ENCODE measurements around the gene NRG3.

NRG3 gene

DNA sequence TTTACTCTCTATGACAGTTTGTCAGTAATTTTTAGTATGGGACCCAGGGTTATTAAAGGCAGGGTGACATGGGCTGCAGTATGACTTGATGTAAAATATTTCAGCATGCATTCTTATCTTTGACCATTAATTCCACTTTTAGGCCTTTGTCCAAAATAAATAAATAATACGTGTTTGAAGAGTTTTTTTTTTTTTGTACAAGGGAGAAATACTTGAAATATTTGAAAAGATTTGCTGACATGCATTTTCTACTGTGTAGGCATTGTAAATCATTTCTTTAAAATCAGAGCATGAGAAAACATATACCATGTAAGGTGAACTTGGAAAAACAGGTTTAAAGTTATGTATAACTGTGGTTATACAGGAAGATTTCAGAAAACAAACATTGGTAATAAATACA is 23.5 kb downstream of the NRG3 start:
- TF ChIP-seq, protein P1, sequence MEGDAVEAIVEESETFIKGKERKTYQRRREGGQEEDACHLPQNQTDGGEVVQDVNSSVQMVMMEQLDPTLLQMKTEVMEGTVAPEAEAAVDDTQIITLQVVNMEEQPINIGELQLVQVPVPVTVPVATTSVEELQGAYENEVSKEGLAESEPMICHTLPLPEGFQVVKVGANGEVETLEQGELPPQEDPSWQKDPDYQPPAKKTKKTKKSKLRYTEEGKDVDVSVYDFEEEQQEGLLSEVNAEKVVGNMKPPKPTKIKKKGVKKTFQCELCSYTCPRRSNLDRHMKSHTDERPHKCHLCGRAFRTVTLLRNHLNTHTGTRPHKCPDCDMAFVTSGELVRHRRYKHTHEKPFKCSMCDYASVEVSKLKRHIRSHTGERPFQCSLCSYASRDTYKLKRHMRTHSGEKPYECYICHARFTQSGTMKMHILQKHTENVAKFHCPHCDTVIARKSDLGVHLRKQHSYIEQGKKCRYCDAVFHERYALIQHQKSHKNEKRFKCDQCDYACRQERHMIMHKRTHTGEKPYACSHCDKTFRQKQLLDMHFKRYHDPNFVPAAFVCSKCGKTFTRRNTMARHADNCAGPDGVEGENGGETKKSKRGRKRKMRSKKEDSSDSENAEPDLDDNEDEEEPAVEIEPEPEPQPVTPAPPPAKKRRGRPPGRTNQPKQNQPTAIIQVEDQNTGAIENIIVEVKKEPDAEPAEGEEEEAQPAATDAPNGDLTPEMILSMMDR (IDR thresholded peaks at IDR 0.05; ENCODE audit: low read depth, low read length, missing control alignments): no peak
- H3K4me3 ChIP-seq (replicated peaks; ENCODE audit: low read depth, low read length): no peak overlapping the region
- no peak for DNase-seq (ENCODE audit: extremely low read depth, low read depth)

DNA sequence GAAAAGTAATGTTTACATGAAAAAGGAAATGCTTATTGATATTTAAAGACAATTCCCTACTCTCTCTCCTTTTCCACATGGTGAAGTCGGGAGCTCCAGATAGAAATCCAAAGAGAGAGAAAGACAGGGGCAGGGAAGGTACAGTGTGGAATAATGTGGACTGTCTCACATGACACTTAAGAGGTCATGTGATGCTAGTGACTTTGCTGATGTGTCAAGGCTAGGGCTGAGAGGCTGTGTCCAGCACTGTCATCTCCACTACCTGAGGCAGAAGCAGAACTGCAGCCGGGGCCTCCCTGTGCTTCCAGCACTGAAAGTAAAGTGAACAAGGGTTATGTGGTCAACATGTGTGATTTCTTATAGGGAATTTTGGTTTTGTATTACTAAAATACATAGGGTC is 26.0 kb downstream of the NRG3 start:
- no peak overlapping the region for H3K4me3 ChIP-seq (replicated peaks; ENCODE audit: low read depth, low read length)
- DNase-seq (ENCODE audit: extremely low read depth, low read depth): no peak
- TF ChIP-seq, protein P1 (IDR thresholded peaks at IDR 0.05; ENCODE audit: low read depth, low read length, missing control alignments): no peak

DNA sequence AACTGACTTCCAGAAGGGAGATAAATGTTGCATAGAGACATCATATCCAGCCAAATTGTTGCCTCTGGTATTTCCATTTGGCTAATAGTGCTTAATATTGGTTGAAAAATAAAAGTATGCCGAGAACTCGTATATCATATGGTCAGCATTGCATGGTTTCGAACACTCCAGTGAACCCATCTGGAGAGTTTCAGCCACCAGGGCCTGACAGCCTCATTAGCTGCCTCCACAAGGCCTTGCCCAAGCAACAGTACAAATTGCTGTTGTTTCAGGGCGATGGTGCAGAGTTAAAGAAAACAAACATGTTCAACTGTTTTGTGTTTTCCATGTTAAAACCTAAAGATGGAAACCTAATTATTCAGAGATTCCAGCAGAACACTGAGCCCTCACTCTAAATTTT is 28.5 kb downstream of the NRG3 start:
- TF ChIP-seq, protein P1 (IDR thresholded peaks at IDR 0.05; ENCODE audit: low read depth, low read length, missing control alignments): no peak
- H3K4me3 ChIP-seq (replicated peaks; ENCODE audit: low read depth, low read length): no peak overlapping the region
- DNase-seq (ENCODE audit: extremely low read depth, low read depth): no peak

DNA sequence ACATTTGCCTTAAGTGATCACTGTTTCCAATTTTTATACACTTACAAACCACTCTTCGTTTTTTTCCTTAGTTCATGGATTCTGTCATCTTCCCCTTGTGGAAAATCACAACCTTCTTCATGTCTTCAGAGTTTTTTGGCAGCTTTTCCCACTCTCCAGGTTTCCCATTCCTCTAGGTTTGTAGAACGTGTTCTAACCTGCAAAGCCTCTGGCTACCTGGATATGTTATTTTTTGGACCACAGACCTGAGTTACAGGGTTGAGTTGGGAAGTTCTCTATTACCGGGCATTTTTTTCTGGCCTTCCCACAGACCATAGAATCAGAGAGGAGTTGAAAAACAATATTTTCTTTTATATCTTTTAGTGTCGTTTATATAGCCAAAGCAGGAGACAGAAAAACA is 30.2 kb downstream of the NRG3 start:
- TF ChIP-seq, protein P1 (IDR thresholded peaks at IDR 0.05; ENCODE audit: low read depth, low read length, missing control alignments): no peak
- no peak for DNase-seq (ENCODE audit: extremely low read depth, low read depth)
- no peak overlapping the region for H3K4me3 ChIP-seq (replicated peaks; ENCODE audit: low read depth, low read length)

DNA sequence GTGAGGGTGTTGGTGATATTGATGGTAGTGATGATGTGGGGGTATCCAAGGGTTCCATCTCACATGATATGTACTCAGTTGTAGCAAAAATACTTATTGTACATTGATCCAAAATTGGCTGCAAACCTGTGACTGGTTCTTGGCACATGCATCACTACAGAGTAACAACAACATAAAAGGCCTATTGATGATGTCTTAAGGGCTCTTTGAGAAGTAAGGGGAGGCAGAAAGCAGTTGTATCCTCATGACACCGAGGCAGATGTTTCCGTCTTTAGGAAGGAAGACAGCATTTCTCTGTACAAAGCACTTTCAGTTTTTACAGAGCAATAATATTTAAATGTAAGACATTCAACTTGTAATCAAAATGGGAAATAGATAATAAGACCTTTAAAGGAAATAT is 34.5 kb downstream of the NRG3 start:
- TF ChIP-seq, protein P1 (IDR thresholded peaks at IDR 0.05; ENCODE audit: low read depth, low read length, missing control alignments): no peak
- DNase-seq (ENCODE audit: extremely low read depth, low read depth): no peak
- H3K4me3 ChIP-seq (replicated peaks; ENCODE audit: low read depth, low read length): no peak overlapping the region

DNA sequence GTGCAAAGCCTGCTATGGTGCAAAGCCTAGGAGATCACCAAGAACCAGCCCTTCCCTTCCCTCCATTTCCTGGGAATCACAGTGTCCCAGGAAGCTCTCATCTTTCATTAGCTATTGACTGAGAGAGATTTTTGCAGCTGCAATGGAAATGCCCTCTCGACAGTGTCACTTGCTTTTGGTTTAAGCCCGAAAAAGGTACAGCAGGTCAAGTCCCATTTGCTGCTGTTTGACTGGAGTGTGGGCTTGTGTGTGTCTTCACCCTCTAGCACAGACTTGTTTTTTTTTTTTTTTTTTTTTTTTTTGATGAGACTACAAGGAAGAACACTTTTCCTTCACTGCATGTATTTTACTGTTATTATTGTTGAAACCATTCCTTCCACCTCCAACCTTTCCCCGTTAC is 36.3 kb downstream of the NRG3 start:
- no peak overlapping the region for H3K4me3 ChIP-seq (replicated peaks; ENCODE audit: low read depth, low read length)
- no peak for DNase-seq (ENCODE audit: extremely low read depth, low read depth)
- TF ChIP-seq, protein P1 (IDR thresholded peaks at IDR 0.05; ENCODE audit: low read depth, low read length, missing control alignments): no peak

DNA sequence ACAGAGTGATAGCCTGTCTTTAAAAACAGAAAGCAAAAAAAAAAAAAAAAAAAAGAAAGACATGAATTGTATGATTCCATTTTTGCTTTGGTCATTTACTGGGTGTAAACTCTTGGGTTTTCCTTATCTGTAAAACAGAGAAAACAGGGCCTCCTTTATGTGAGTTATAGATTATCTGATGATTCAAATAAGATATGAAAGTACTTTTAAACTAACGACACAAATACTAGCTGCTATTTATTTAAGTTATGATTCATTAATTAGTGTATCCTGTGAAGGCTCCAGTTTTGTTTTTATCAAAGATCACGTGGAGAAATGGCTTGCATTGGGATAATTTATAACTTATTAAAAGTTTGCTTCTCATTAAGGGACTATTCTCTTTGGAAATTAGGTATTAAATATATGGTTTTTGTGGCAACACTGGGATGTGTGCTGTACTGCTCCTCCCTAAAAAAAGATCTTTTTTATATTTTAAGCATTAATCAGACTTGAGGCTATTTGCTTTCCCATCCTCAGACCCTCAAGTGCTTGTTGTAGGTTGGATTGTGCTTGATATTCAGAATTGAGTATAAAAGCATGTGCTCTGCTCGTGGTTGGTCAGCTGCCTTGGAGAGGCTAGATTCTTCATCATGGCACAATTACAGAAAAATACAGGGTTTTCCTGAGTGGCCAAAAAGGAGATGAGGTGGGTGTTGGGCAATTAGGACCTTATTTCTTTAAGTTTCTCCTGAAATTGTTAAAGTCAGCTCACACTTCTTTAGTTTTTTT is 39.9 kb downstream of the NRG3 start:
- no peak overlapping the region for H3K4me3 ChIP-seq (replicated peaks; ENCODE audit: low read depth, low read length)
- no peak for DNase-seq (ENCODE audit: extremely low read depth, low read depth)
- TF ChIP-seq, protein P1 (IDR thresholded peaks at IDR 0.05; ENCODE audit: low read depth, low read length, missing control alignments): no peak
